Measurements from ENCODE around the gene POGK.
"Not testable (repeated sequence)": the region's sequence is repeated elsewhere in the genome, so short reads cannot be mapped to it uniquely, and the experiment has no call there.

Gene POGK, protein sequence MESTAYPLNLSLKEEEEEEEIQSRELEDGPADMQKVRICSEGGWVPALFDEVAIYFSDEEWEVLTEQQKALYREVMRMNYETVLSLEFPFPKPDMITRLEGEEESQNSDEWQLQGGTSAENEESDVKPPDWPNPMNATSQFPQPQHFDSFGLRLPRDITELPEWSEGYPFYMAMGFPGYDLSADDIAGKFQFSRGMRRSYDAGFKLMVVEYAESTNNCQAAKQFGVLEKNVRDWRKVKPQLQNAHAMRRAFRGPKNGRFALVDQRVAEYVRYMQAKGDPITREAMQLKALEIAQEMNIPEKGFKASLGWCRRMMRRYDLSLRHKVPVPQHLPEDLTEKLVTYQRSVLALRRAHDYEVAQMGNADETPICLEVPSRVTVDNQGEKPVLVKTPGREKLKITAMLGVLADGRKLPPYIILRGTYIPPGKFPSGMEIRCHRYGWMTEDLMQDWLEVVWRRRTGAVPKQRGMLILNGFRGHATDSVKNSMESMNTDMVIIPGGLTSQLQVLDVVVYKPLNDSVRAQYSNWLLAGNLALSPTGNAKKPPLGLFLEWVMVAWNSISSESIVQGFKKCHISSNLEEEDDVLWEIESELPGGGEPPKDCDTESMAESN

DNA sequence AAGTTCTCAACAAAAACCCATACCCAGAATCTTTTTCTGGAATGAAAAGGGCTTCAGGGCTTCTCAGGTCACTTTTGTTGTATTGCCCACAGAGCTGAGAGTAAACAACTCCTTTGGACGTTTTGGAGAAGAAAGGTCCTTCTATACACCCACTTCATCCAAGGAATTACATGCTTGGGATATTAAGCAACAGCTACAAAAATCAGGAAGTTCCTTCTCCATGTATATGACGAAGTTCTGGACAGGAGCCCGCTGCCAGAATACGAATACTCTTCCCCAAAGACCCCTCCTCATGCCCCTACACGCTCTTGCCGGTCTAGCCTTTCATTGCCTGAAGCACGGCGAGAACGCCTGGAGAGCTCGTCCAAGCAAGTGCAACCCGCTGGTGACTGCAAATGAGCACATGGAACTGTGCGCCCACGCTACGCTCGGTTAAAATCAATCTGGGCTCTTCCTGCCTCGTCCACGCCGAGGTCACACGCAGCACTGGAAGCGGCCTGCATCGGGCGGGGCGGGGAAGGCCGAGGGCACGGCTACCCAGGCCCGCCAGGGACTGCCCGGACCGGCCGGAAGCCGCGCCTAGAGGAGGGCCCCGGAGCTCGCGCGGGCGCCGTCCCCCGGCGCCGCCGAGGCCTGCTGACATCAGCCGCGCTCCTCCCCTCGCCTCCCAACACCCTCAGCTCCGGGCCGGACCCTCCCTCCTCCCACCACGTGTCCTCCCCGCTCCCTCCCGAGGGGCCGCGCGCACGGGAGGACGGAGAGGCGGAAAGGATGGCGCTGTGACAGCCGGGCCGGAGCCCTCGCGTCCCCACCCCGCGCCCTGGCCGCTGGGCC, at the start of gene POGK:
TSS of gene POGK (plus strand) at position 710 of the 834 bp plus-strand sequence. CDS start 1,482 bp downstream, outside the sequence.
- DNase-seq (ENCODE audit: low spot score) = peak; percentile 89

DNA sequence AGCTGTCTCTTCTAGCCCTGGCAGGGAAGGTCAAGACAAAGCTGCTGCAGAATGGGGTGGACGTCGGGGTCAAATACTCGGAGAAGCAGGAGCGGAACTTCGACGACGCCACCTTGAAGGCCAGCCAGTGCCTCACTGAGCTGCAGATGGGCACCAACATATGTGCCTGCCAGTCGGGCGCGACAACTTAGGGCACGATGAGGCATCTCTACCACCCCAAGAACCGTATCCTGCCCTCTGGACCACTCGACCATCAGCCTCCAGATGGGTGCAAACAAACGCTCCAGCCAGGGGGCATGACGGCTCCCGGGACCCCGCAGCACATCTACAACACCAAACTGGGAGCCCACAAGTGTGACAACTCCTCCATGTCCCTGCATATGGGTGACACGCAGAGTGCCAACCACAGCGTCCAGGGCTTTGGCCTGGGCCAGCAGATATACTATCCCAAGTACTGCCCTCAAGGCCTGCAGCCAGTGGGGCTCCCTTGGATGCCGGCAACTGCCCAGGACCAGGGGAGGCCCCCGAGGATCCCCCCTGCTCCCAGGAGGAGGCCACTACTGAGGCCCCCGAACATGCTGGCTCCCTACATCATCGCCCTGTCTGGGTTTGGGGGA, 42.5 kb upstream of the POGK start:
- DNase-seq (ENCODE audit: low spot score) = no peak

DNA sequence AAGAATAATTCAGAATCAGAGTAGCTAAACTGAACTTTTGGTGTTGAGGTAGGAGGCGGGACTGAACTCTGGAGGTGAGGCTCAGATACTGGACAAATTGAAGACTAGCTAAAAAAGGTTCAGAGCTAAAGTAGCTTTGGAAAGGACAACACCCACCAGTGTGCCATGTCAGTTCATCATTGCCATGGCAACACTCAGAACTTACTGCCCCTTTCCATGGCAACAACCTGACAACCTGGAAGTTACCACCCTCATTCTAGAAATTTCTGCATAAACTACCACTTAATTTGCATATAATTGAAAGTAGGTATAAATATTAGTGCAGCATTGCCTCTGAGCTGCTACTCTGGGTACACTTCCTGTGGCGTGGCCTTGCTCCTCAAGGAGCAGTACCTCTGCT, 30.3 kb upstream of the POGK start:
- DNase-seq (ENCODE audit: low spot score) = no peak

DNA sequence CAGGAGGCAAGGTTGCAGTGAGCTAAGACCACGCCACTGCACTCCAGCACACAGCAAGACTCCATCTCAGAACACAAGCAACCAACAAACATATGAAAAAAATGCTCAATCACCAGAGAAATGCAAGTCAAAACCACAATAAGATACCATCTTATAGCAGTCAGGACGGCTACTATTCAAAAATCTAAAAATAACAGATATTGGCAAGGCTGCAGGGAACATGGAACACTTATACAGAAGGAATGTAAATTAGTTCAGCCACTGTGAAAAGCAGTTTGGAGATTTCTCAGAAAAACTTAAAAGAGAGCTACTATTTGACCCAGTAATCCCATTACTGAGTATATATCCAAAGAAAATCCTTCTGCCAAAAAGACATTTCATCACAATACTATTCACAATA, 27.6 kb upstream of the POGK start:
- DNase-seq (ENCODE audit: low spot score) = no peak

DNA sequence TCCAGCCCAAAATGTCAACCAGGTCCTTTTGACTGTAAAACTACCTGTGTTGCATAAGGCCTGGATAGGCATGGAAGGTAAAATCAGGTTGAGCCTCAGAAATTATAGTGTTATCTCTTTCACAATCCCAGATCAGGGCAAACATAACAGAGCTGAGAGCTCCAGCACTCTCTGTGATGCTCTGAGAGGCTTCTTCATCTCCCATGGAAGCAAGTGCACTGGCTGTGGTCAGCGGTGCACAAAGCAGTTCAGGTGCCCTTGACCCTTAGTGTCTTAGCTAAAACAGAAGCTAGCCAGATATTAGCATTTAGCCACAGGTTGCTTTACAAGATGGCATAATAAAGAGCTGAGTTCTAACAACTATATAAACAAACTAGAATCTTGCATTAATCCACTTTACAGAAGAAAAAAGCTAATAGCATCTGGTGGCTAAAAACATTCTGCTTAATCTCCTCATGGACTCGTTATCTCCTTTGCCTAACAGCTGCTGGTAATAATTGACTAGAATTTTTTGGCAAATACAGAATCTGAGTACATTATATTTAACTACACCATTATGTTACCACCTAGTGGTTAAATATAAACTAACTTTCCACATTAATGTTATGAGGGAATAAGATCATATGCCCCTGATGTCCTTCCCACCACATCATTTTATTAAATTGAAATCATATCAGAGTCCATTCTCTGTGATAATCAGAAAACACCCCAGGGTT, 25.6 kb upstream of the POGK start:
- peak; percentile 14 for DNase-seq (ENCODE audit: low spot score)

DNA sequence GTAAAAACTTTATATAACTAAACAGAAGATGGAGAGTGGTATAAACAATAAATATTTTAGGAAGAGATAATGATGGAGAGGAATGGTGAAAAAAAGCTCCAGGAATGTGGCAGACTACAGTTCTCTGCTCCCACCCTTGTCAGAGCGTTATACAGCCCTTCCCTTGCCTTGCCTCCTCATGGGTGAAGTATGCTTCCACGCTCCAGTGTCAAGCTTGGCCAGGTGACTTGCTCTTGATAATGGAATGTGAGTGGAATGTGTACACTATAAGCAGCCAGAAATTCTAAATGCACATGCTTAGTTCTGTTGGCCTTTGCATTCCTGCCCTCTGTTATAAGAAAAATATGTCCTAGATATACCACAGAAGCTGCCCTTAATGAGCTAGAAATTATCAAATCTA, 24.7 kb upstream of the POGK start:
- no peak for DNase-seq (ENCODE audit: low spot score)

DNA sequence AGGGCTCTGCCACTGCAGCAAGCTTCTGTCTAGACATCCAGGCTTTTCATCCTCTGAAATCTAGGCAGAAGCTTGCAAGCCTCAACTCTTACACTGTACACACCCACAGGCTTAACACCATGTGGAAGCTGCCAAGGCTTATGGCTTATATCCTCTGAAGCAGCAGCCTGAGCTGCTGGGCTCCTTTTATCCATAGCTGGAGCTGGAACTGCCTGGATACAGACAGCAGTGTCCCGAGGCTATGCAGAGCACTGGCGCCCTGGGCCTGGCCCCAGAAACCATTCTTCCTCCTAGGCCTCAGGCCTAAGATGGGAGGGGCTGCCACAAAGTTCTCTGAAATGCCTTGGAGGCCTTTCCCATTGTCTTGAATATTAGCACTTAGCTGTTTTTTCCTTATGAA, 19.3 kb upstream of the POGK start:
- no peak for DNase-seq (ENCODE audit: low spot score)

DNA sequence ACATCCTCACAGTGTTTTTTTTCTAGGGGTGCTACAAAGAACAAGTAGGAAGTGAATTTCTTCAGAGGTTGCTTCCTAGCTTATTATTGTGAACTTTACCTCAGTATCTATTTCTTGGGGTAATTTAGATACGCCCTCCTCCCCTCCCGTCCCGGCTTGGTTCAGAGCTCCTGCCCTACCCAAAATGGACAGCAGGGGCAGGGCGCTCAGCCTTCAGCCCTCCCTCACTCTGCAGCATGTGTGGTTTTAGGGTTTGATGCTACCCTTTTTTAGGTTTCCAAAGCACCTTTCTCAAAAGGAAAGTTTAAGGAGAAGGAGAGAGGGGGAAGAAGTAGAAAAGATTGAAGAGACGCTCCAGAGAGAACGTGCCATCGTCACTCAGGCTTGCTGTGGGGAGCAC, 16.9 kb upstream of the POGK start:
- no peak for DNase-seq (ENCODE audit: low spot score)

DNA sequence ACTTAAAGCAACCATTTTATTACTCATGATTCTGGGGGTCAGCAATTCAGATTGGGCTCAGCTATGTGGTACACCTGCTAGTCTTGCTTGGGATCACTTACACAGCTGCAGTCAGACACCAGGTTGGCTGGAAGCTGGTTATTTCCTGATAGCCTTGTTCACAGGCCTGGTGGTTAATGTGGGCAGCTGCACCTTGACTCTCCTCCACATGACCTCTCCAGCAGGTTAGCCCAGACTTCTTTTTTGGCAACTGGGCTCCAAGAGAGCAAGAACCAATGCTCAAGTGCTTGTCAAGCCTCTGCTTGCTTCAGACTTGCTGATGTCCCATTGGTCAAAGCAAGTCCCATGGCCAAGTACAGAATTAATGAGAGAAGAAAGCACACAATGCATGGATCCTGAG, 11.8 kb upstream of the POGK start:
- DNase-seq (ENCODE audit: low spot score) = no peak

DNA sequence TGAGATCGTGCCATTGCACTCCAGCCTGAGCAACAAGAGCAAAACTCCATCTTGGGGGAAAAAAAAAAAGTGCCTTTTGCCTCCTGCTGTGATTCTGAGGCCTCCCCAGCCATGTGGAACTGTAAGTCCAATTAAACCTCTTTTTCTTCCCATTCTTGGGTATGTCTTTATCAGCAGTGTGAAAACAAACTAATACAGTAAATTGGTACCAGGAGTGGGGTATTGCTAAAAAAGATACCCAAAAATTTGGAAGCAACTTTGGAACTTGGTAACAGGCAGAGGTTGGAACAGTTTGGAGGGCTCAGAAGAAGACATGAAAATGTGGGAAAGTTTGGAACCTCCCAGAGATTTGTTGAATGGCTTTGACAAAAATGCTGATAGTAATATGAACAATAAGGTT, 9.5 kb upstream of the POGK start:
- not testable (repeated sequence) for DNase-seq (ENCODE audit: low spot score)

DNA sequence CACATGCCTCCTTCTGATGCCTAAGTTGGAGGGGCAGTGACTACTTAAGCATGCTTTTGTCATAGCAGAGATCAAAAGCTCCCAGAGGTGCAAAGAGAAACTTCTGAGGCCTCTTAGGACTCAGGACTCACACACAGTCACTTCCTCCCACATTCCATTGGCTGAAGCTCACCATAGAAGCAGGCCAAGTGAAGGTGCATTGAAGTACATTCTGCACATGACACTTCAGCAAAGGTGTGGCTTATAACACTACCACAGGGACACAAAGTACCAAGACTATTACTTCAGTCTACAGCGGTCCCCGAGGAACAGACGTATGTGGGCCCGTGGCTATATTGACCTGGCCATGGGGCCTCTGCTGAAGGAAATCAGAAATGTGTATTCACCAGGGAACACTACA, 2.5 kb upstream of the POGK start:
- DNase-seq (ENCODE audit: low spot score) = peak; percentile 71

DNA sequence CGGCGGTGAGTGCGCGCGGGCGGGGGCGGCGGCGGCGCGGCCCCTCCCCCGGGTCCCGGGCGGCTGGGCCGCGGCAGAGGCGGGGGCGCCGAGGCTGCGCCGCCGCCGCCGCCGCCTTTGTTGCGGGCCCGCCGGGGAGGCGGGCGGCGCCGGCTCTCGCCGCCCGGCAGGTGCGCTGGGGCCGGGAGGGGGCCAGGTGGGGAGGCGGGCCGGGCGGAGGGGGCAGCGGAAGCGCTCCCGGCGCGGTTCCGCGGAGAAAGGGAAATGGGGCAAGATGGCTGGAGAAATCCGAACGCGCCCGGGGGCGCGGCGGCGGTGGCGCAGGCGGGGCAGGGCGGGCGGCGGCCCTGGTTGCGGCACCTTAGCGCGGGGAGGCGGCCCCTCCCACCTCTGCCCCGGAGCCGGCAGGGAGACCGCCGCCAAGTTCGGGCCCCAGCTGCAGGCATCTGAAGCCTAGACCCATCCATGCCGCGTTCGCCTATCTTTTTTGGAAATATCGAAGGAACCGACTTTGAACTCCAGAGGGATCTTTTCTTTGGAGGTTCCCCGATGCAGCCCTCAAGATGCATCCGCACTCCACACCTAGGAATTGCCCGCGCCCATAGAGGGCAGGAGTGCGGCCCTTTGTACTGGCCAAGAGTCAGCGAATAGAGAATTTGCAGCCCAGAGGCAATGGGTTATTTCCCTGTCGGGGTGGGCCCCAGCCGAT, 479 bp downstream of the POGK start:
- peak; percentile 49 for DNase-seq (ENCODE audit: low spot score)

DNA sequence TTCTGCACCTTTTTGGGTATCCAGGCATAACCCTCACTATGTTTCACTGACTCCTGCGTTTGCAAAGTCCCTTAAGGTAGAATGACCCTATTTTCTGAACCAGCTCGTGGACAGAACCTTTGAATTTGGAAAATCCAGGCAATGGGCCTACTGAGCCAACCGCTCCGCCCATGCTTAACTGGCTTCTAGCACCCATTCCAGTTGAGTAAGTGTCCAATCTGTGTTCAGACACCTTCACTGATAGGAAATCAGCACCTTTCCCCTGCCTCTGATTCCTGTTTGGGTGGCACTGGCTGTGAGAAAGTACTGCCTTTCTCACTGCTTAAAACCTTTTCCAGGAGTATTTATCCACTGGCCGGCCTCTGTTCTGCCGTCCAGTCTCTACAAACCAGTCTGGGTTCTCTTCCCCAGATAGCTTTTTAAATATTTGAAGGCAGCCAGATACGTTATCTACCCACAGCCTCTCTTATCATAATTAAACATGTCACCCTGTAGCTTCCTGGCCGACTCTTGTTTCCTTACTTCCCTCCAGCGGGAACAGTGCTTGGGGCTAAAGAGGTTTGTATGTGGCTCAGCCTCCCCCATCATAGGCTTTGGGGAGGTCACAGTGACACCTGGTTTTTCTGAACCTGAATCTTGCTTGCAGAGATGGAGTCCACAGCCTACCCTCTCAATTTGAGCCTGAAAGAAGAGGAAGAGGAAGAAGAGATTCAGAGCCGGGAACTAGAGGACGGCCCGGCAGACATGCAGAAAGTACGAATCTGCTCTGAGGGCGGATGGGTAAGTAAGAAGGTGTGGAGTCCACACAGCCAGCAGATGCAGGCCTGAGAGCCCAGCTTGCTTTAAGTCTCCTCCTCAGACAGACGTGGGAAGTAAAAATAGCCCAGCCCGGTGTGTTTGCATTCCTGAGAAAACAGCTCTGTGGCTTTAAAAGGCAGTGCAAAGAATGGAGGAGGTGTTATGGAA, 1.3 kb downstream of the POGK start:
- no peak for DNase-seq (ENCODE audit: low spot score)

DNA sequence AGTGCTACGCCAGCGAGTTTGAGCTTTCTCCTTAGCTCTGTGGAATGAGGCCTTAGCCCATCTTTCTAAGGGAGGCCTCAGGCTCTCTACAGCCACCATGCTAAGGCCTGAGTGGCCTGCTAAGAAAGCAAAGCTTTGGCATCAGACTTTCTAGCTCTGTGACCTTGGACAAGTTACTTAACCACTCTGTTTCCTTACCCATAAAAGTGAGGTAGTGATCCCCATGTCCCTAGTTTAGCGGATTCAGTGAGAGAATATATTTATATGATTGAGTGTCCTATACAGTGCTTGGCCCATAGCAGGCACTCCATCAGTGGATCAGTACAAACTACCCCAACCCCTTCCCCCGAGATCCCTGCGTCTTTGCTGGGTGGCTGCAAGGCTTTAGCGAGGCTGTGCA, 4.0 kb downstream of the POGK start:
- DNase-seq (ENCODE audit: low spot score) = no peak

DNA sequence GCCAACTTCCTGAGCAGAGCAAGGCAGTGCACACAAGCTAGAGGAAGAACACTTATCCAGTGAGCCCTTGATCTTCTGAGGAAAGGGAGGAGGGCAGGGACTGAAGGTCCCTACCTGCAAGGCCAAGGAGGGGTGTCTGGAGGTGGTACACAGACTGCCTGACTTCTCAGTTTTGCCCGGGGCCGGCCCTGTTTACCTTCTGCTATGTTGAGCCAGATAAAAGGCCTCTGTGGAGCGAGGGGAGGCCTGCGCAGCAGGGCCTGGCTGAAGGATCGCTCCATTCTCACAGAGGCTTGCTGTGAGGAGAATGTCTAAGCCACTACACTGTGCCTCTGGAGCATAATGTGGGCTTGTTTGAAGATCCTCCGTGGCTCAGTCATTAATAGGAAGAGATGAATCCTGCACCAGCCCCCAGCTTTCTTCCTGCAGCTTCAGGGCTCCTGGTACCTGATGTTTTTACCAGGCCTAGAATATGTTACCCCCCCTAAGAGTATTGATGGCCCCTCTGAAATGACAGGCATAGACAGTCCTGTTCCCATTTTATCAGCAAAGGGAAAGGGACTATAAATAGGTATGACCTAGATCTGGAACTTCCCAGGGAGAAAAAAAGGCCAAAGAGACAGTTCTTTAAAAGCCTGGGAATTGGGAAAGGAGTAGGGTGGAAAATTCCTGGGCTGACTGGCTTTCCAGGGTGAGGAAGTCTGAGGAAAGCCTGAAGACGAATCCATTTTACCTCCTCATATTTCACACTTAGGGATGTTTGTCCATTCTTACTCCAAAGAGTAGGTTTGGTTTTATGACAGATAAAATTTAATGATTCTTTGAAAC, 4.7 kb downstream of the POGK start:
- no peak for DNase-seq (ENCODE audit: low spot score)

DNA sequence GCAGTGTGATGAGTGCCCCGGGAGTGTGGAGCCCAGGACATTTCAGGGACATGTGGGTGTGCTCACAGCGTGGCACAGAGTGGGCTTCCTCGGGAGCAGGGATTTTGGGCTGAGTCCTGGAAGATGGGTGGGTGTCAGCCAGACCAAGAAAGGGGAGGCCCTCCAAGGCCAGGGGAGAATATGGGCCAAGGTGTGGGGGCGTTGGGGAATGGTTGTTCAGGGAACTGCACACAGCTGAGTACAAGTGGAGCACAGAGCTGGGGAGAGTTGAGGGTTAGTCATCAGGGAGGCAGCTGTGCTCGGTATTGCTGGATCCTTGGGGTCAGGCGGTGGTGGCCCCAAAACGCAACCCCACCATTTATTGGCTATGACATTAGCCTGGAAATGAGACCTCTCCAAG, 5.5 kb downstream of the POGK start:
- DNase-seq (ENCODE audit: low spot score) = no peak

DNA sequence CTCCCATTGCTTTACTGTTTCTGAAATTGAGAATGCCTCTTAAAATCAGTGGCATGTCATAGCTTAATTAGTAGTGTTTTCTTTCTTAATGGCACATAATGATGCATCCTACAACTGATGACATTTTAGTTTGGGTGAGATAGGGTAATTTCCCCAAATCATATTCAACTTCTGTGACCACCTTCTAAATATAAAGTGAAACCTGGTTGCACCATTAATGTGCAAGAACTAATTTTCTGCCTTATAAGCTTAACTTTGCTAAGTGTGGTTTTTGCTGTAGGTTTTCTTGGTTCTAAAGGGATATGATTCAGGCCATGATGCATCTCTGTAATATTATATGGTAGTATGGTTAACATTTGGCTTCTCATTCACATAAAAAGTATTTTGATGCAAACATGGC, 8.9 kb downstream of the POGK start:
- DNase-seq (ENCODE audit: low spot score) = no peak

DNA sequence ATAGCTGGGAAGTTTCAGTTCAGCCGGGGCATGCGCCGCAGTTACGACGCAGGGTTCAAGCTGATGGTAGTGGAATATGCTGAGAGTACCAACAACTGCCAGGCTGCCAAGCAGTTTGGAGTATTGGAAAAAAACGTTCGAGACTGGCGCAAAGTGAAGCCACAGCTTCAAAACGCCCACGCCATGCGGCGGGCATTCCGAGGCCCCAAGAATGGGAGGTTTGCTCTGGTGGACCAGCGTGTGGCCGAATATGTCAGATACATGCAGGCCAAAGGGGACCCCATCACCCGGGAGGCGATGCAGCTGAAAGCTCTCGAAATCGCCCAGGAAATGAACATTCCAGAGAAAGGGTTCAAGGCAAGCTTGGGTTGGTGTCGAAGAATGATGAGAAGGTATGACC, 9.9 kb downstream of the POGK start:
- DNase-seq (ENCODE audit: low spot score) = no peak

DNA sequence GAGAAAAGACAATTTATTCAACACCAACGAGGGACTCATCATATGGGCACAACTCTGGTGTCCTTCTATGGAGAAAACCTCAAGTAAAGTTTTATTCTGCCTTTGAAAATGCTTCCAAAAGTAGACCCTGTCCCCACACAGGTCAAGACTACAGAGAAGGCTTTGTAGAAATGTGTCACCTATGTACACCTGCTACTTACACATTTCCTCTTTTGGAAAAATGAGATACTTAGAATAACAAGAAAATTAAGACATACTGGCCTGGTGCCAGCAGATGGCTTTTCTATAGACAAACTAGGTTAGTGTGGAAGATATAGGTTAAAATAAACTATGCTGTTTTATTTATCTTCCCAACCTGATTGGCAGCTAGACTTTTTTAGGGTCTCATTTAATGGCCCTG, 13.6 kb downstream of the POGK start:
- DNase-seq (ENCODE audit: low spot score) = no peak
